Heart left ventricle (tissue), 13 donors: ENCODE results near the gene CCDC3.

Source experiments
- CTCF ChIP-seq, 12 donors: fragments of 200-600 bp; sonication (generic) in 4 of 12; IDR thresholded peaks; one replicate each; pipeline versions ENCODE4 v1.5.0 to v1.8.0; 2018 to 2022; ENCODE audit warnings: antibody characterized with exemption in 12 of 12, mild to moderate bottlenecking in 5 of 12
- POLR2A ChIP-seq, 2 donors: fragments of 450-650 bp; IDR thresholded peaks; one replicate each; pipeline ENCODE4 v1.6.1; 2017; ENCODE audit warnings: antibody characterized with exemption in 2 of 2, mild to moderate bottlenecking in 2 of 2, moderate library complexity in 2 of 2
- donor health status: ischemic (EF 13 %, LVEDD 7.1; RV severe dilation, severe dysfunction).
- donor health status: DM: no; HTN: yes; CAD: no.
- donor health status: DM: no; HTN: no; CAD: no.
- donor health status: ischemic (EF 25% LVEDD 6.9; RV normal size, moderate dysfunction).
- donor health status: ischemic (EF 25% LVEDD 5.7; RV mildly dilated, moderate dysfunction).
- donor health status: ischemic (EF 35%, LVEDD 5.7; RV mildly dilated, moderate dysfunction).
- donor health status: nonischemic (EF 11% LVEDD 7.7; RV severe dilation, severe dysfunction).
- donor health status: DM: yes; HTN: yes; CAD: no.
- donor health status: PGD.
- donor health status: ischemic (EF 29% LVEDD 5.4; RV normal size, mild dysfunction).
- donor health status: nonischemic (EF 23%, LVEDD 6.1; RV moderate dilation, normal function).

GRCh38 chr10:13023754-13024153 lies 22.2 kb upstream of the CCDC3 start:
- TF ChIP-seq CTCF (IDR thresholded peaks at IDR 0.05): no peak
- TF ChIP-seq POLR2A (IDR thresholded peaks at IDR 0.05): no peak
